ENCODE results near the gene CHID1.

CHID1 gene

GRCh38 chr11:883527-883926 lies 27.1 kb downstream of the CHID1 start:
- no peak for DNase-seq

GRCh38 chr11:882596-882995 lies 28.0 kb downstream of the CHID1 start:
- no peak for DNase-seq

- DNase-seq, result no peak
Measured at GRCh38 chr11:880447-880846, 30.2 kb downstream of the CHID1 start.

- DNase-seq, result no peak
Measured at GRCh38 chr11:877565-877964, 33.0 kb downstream of the CHID1 start.

- DNase-seq, result no peak
Measured at GRCh38 chr11:876545-876944, 34.1 kb downstream of the CHID1 start.

GRCh38 chr11:875769-876301 lies 34.8 kb downstream of the CHID1 start:
- DNase-seq, result no peak

- DNase-seq, result no peak
Measured at GRCh38 chr11:875203-875602, 35.4 kb downstream of the CHID1 start.

GRCh38 chr11:873706-874105 lies 36.9 kb downstream of the CHID1 start:
- no peak for DNase-seq

- no peak for DNase-seq
Measured at GRCh38 chr11:872799-873198, 37.8 kb downstream of the CHID1 start.

GRCh38 chr11:871472-871871 lies 39.1 kb downstream of the CHID1 start:
- DNase-seq, result no peak

GRCh38 chr11:870418-870817 lies 40.2 kb downstream of the CHID1 start:
- DNase-seq, result no peak

- DNase-seq, result no peak
Measured at GRCh38 chr11:870127-870413, 40.5 kb downstream of the CHID1 start.

GRCh38 chr11:869399-870126 lies 41.0 kb downstream of the CHID1 start:
- no peak for DNase-seq

- DNase-seq, result no peak
Measured at GRCh38 chr11:868802-869201, 41.8 kb downstream of the CHID1 start.

GRCh38 chr11:868394-868793 lies 42.2 kb downstream of the CHID1 start:
- DNase-seq, result no peak

GRCh38 chr11:867856-868358 lies 42.7 kb downstream of the CHID1 start:
- no peak for DNase-seq

GRCh38 chr11:866481-866880 lies 44.1 kb downstream of the CHID1 start:
- no peak for DNase-seq

GRCh38 chr11:865462-866430 lies 44.9 kb downstream of the CHID1 start:
- DNase-seq, result no peak

GRCh38 chr11:864898-865297 lies 45.7 kb downstream of the CHID1 start:
- no peak for DNase-seq

- no peak for DNase-seq
Measured at GRCh38 chr11:863910-864827, 46.4 kb downstream of the CHID1 start.

GRCh38 chr11:863023-863909 lies 47.3 kb downstream of the CHID1 start:
- no peak for DNase-seq

GRCh38 chr11:862696-863022 lies 48.0 kb downstream of the CHID1 start:
- no peak for DNase-seq
